PC-9 (cell line): ENCODE results near the gene TTC39A. TPM values are rescaled to one million over a fixed set of nuclear protein-coding genes. Genes with fewer than 3 reads are reported as not detected.

Experiments used
- BruUV-seq: library from RNA; stranded (reverse); fragments of 400-500 nt; replicated peaks from 2 replicates; lab custom pipeline; 2021; lab: Mats Ljungman, UMichigan
- CTCF ChIA-PET: fragments of 300-600 bp; sonication (Branson Sonifier 250); formaldehyde crosslinking; loops from one replicate; lab custom pipeline; 2022; ENCODE audit warnings: antibody characterized with exemption; lab: Charles Lee
- POLR2A ChIA-PET: fragments of 300-600 bp; sonication (Branson Sonifier 250); formaldehyde crosslinking; loops from one replicate; lab custom pipeline; 2022; ENCODE audit warnings: antibody characterized with exemption; ENCODE audit not compliant: unreplicated experiment; lab: Charles Lee
- DNase-seq, 2 experiments: peaks; one replicate each; pipeline versions ENCODE4 v3.0.0 to v3.0.0-alpha.2; 2015 to 2022; ENCODE audit warnings: mixed read lengths in 1 of 2
- H2AFZ ChIP-seq: fragments of 200-600 bp; sonication (generic); 2 replicates; pipeline ENCODE4 v1.8.1; 2017; ENCODE audit warnings: antibody characterized with exemption
- H3F3A ChIP-seq: fragments of 200-600 bp; sonication (generic); 2 replicates; pipeline ENCODE4 v1.8.1; 2017; ENCODE audit warnings: antibody characterized with exemption, mild to moderate bottlenecking, low read depth; ENCODE audit not compliant: insufficient read depth
- H3K27ac ChIP-seq: fragments of 200-600 bp; sonication (generic); 2 replicates; pipeline ENCODE4 v1.6.1; 2016; ENCODE audit warnings: mixed run types
- H3K27me3 ChIP-seq: fragments of 200-600 bp; sonication (generic); 2 replicates; pipeline ENCODE4 v1.6.1; 2016; ENCODE audit warnings: low read depth, mixed run types; ENCODE audit not compliant: insufficient read depth
- H3K36me3 ChIP-seq: fragments of 200-600 bp; sonication (generic); 2 replicates; pipeline ENCODE4 v1.6.1; 2016; ENCODE audit warnings: low read depth, mixed run types
- H3K4me1 ChIP-seq: fragments of 200-600 bp; sonication (generic); replicated peaks from 2 replicates; pipeline ENCODE4 v1.6.1; 2016; ENCODE audit warnings: mixed run types; ENCODE audit not compliant: insufficient read depth
- H3K4me2 ChIP-seq: fragments of 200-600 bp; sonication (generic); 2 replicates; pipeline ENCODE4 v1.6.1; 2017; ENCODE audit warnings: mixed run types
- H3K4me3 ChIP-seq: fragments of 200-600 bp; sonication (generic); 2 replicates; pipeline ENCODE4 v1.6.1; 2016; ENCODE audit warnings: mixed run types
- H3K79me2 ChIP-seq: fragments of 200-600 bp; sonication (generic); 2 replicates; pipeline ENCODE4 v1.6.1; 2017; ENCODE audit warnings: low read depth, mixed run types
- H3K9me2 ChIP-seq: fragments of 200-600 bp; sonication (generic); 2 replicates; pipeline ENCODE4 v1.8.1; 2017; ENCODE audit warnings: mild to moderate bottlenecking; ENCODE audit not compliant: insufficient read depth
- H3K9me3 ChIP-seq: fragments of 200-600 bp; sonication (generic); 2 replicates; pipeline ENCODE4 v1.8.1; 2016; ENCODE audit warnings: low read depth; ENCODE audit not compliant: insufficient read depth
- H4K20me1 ChIP-seq: fragments of 200-600 bp; sonication (generic); 2 replicates; pipeline ENCODE4 v1.8.1; 2017; ENCODE audit not compliant: insufficient read depth
- EZH2 ChIP-seq: fragments of 200-600 bp; sonication (generic); IDR thresholded peaks from 2 replicates; pipeline ENCODE4 v1.8.0; 2017; ENCODE audit warnings: antibody characterized with exemption, low read depth
- intact Hi-C: fragments of 100-400 bp; cut with micrococcal nuclease; formaldehyde crosslinking; loops from one replicate; pipeline ENCODE4 v1.10.0; 2022; ENCODE audit not compliant: unreplicated experiment
- total RNA-seq: library from RNA; stranded (reverse); gene quantifications from 2 replicates; pipeline ENCODE4 v1.2.3, GENCODE V29; 2021
- TF ChIP-seq, protein P1 (sequence below): fragments of 200-600 bp; sonication (generic); conservative IDR thresholded peaks from 2 replicates; pipeline ENCODE4 v1.6.1; 2017; ENCODE audit warnings: mixed run types, antibody characterized with exemption, mild to moderate bottlenecking, moderate library complexity

Gene TTC39A
- total RNA-seq, 1 experiment from 2014 or later = 7.3 TPM

DNA sequence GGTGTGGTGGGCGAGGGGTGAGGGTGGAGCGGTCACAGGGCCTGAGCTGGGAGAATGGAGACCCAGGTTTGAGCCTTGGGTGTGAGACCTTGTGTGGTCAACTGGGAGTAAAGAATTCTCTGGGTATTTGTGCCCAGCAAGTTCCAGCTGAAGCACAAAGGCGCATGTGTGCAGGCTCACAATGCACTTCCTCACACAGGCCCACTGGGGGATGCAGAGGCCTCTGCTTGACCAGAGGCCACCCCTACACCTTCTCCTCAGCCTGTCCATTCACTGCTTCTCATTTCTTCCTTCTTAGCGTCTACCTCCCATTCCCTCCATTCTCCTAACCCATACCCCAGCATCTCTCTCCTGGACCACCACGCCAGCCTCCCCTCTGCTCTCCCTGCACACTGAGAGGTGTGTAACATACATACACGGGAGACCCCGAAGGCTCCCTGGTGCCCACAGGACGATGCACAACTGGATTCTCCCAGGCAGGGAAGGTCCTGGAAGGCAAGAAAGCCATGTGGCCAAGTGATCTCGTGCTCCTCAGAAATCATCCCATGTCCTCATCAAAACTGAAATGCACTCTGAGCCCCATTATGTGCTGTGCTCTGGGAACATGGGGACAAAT is 12.3 kb upstream of the TTC39A start:
- CTCF ChIA-PET = no interaction called here
- no peaks in the 10 kb centered on the region for H3K9me3 ChIP-seq

DNA sequence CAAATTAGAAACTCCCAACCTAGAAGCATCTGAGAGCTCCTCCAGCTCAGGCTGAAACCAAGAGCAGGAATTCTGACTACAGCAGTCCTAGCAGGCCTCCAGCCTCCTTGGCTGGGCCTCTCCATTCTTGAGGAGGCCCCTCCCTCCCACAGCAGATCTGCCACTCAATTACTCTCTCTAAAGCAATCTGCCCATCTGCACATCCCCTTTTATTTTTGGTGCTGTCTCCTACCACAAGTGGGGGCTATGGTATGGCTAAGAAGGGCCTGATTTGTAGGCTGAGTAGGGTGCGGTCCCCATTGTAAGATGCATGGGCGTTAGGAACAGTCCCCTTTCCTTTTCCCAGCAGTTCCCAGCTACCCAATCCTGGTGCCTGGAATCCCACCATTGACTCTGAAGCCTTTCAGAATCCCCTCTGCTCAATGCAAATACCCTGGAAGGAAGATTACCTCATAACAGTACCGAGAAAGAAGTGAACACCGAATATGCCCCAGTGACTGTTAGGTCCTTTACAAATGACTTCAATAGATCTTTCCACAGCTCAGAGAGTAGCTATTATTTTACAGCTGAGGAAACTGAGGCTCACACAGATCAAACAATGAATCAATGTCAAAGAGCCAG is 11.6 kb upstream of the TTC39A start:
- no peak overlapping the region for H2AFZ ChIP-seq
- no peak overlapping the region for H3K4me3 ChIP-seq
- ChIA-PET CTCF (no interaction called here), POLR2A (no interaction called here)
- intact Hi-C loops = no loop called here
- no peaks in the 10 kb centered on the region for H4K20me1 ChIP-seq
- H3K4me1 ChIP-seq = peaks cover 14% of the 10 kb centered on the region; the same call in 1 of the 2 replicates
- H3K4me2 ChIP-seq = no peak overlapping the region
- no TSS peak for BruUV-seq
- peaks cover 14% of the 10 kb centered on the region; the same call in 1 of the 2 replicates for H3F3A ChIP-seq
- no peak for TF ChIP-seq EZH2
- TF ChIP-seq, protein P1, sequence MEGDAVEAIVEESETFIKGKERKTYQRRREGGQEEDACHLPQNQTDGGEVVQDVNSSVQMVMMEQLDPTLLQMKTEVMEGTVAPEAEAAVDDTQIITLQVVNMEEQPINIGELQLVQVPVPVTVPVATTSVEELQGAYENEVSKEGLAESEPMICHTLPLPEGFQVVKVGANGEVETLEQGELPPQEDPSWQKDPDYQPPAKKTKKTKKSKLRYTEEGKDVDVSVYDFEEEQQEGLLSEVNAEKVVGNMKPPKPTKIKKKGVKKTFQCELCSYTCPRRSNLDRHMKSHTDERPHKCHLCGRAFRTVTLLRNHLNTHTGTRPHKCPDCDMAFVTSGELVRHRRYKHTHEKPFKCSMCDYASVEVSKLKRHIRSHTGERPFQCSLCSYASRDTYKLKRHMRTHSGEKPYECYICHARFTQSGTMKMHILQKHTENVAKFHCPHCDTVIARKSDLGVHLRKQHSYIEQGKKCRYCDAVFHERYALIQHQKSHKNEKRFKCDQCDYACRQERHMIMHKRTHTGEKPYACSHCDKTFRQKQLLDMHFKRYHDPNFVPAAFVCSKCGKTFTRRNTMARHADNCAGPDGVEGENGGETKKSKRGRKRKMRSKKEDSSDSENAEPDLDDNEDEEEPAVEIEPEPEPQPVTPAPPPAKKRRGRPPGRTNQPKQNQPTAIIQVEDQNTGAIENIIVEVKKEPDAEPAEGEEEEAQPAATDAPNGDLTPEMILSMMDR = no peak
- H3K9me3 ChIP-seq = no peaks in the 10 kb centered on the region
- H3K9me2 ChIP-seq = no peaks in the 10 kb centered on the region
- H3K79me2 ChIP-seq = no peaks in the 10 kb centered on the region
- H3K36me3 ChIP-seq = no peaks in the 10 kb centered on the region
- no peak for DNase-seq
- H3K27me3 ChIP-seq = no peaks in the 10 kb centered on the region
- H3K27ac ChIP-seq = no peak overlapping the region

More for the DNA sequence above, 12.3 kb upstream of the TTC39A start:
- POLR2A ChIA-PET = interaction anchor here (0.6 kb wide), 1 partner anchor 425 kb away, joined by 4 read pairs; no protein-coding TSS in a partner anchor
- no peaks in the 10 kb centered on the region for H3K9me2 ChIP-seq
- H3K4me3 ChIP-seq = no peak overlapping the region
- no peaks in the 10 kb centered on the region for H3K79me2 ChIP-seq
- no peak for DNase-seq
- H3K27me3 ChIP-seq = no peaks in the 10 kb centered on the region
- intact Hi-C loops = no loop called here
- H3K36me3 ChIP-seq = no peaks in the 10 kb centered on the region
- H4K20me1 ChIP-seq = no peaks in the 10 kb centered on the region
- no peak overlapping the region for H2AFZ ChIP-seq
- peaks cover 15% of the 10 kb centered on the region; the same call in 1 of the 2 replicates for H3F3A ChIP-seq
- no peak overlapping the region for H3K27ac ChIP-seq
- TF ChIP-seq, protein P1 = no peak
- no peak for TF ChIP-seq EZH2
- no peak overlapping the region for H3K4me2 ChIP-seq
- BruUV-seq = no TSS peak
- H3K4me1 ChIP-seq = peaks cover 14% of the 10 kb centered on the region; the same call in 1 of the 2 replicates

DNA sequence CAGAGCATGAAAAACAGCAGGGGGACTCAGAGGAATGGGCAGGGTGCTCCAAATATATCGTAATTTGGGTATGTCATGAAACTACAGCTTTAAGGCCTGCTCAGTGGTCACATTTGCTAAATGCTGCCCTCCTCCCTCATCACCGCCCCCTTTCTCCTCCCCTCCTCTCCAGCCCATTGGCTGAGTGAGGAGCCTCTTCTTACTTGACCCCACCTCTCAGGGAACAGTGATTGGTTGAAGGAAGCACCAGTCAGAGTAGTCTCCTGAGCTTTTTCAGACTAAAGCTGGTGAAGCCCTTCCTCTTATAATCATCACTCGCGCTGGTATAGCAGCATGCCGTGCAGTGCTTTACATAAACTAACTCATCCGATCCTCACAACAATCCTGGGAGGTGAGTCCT is 10.0 kb upstream of the TTC39A start:
- intact Hi-C loops = no loop called here
- Histone ChIP-seq H3K4me2 (no peak overlapping the region), H3K4me3 (no peak overlapping the region), H3K9me3 (no peaks in the 10 kb centered on the region), H3K27me3 (no peaks in the 10 kb centered on the region), H3K9me2 (no peaks in the 10 kb centered on the region), H3K4me1 (no peaks in the 10 kb centered on the region), H3K79me2 (no peaks in the 10 kb centered on the region), H2AFZ (no peak overlapping the region), H3K27ac (no peak overlapping the region), H3K36me3 (no peaks in the 10 kb centered on the region), H4K20me1 (no peaks in the 10 kb centered on the region), H3F3A (0 out of 2 replicates have a peak, but pooled peaks cover 4% of the 10 kb centered on the region)
- POLR2A ChIA-PET = no interaction called here
- BruUV-seq = no TSS peak
- no peak for DNase-seq
- no peak for TF ChIP-seq EZH2
- TF ChIP-seq, protein P1 = no peak
- CTCF ChIA-PET = no interaction called here
